ENCODE results near the gene MSANTD4.
"Not testable (repeated sequence)": the region's sequence is repeated elsewhere in the genome, so short reads cannot be mapped to it uniquely, and the experiment has no call there.

Gene MSANTD4

GRCh38 chr11:106021967-106022794, at the start of gene MSANTD4:
TSS of gene MSANTD4 (minus strand) at chr11:106022240. CDS start at chr11:106010917, 11,323 bp downstream.
- TF ChIP-seq CTCF (IDR thresholded peaks at IDR 0.05; ENCODE audit: low read depth, low read length): no peak

GRCh38 chr11:106070606-106071005, 48.6 kb upstream of the MSANTD4 start:
- no peak overlapping the region for H3K4me3 ChIP-seq (ENCODE audit: low read depth, low read length)
- TF ChIP-seq CTCF (IDR thresholded peaks at IDR 0.05; ENCODE audit: low read depth, low read length): no peak

More at GRCh38 chr11:106021967-106022794, at the start of gene MSANTD4:
- peak within 1 kb of the TSS; percentile 91 for H3K4me3 ChIP-seq (ENCODE audit: low read depth, low read length)

- H3K4me3 ChIP-seq (ENCODE audit: low read depth, low read length): no peak overlapping the region
- TF ChIP-seq CTCF (IDR thresholded peaks at IDR 0.05; ENCODE audit: low read depth, low read length): no peak
Observed at GRCh38 chr11:106063009-106063408, 41.0 kb upstream of the MSANTD4 start.

GRCh38 chr11:106061954-106062949, 40.2 kb upstream of the MSANTD4 start:
- TF ChIP-seq CTCF (IDR thresholded peaks at IDR 0.05; ENCODE audit: low read depth, low read length): no peak
- H3K4me3 ChIP-seq (ENCODE audit: low read depth, low read length): no peak overlapping the region

- no peak for TF ChIP-seq CTCF (IDR thresholded peaks at IDR 0.05; ENCODE audit: low read depth, low read length)
- H3K4me3 ChIP-seq (ENCODE audit: low read depth, low read length): no peak overlapping the region
Observed at GRCh38 chr11:106061249-106061784, 39.3 kb upstream of the MSANTD4 start.

- no peak for TF ChIP-seq CTCF (IDR thresholded peaks at IDR 0.05; ENCODE audit: low read depth, low read length)
Observed at GRCh38 chr11:106059617-106060016, 37.6 kb upstream of the MSANTD4 start.

GRCh38 chr11:106058377-106058776, 36.3 kb upstream of the MSANTD4 start:
- not testable (repeated sequence) for H3K4me3 ChIP-seq (ENCODE audit: low read depth, low read length)

More at GRCh38 chr11:106059617-106060016, 37.6 kb upstream of the MSANTD4 start:
- no peak overlapping the region for H3K4me3 ChIP-seq (ENCODE audit: low read depth, low read length)

Data from WI38 (cell line).